ENCODE results near the gene ACSL5. TPM values are rescaled to one million over a fixed set of nuclear protein-coding genes. Genes with fewer than 3 reads are reported as not detected.
"Not testable (repeated sequence)": the region's sequence is repeated elsewhere in the genome, so short reads cannot be mapped to it uniquely, and the experiment has no call there.

Gene ACSL5
- total RNA-seq, 1 donor from 2014 or later: 61.0 TPM

GRCh38 chr10:112349521-112350085, 24.3 kb upstream of the ACSL5 start:
- intact Hi-C loops (cut with micrococcal nuclease): no loop called here

DNA sequence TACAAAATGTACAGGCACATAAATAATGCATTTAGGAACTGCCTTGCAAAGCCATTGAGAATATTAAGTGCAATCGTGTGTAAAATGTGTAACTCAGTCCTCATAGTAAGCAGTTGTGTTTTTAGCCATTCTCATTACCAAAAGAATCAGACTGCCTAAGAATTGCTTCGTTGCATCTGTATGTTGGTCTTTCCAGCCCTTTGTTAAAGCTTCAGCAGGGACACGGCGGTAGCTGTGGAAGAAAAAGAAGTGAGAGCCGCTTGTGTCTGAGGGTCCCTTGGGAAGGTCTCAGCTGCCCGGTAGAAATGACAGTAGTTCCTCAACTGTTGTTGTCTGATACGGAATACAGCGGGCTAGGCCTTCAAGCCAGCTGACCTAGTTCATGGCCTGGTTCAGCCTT, 22.8 kb upstream of the ACSL5 start:
- intact Hi-C loops (cut with micrococcal nuclease): no loop called here

GRCh38 chr10:112352044-112352443, 21.9 kb upstream of the ACSL5 start:
- intact Hi-C loops (cut with micrococcal nuclease): no loop called here

DNA sequence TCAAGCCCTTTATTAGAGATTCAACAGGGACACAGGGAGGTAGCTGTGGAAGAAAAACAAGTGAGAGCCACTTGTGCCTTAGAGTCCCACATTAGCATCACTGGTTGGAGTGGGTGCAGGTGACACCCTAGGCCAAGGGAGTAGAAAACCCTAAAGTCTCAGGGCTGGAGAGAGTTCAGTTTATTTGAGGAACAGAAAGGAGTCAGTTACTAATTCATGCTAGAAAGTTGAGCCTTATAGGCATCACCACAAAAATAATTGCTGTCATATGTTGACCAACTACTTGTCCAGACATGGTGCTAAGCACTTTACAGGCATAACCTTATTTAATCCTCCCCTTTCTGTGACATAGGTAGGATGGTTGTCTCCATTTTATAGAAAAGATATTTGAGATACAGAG, 20.9 kb upstream of the ACSL5 start:
- intact Hi-C loops (cut with micrococcal nuclease): no loop called here

DNA sequence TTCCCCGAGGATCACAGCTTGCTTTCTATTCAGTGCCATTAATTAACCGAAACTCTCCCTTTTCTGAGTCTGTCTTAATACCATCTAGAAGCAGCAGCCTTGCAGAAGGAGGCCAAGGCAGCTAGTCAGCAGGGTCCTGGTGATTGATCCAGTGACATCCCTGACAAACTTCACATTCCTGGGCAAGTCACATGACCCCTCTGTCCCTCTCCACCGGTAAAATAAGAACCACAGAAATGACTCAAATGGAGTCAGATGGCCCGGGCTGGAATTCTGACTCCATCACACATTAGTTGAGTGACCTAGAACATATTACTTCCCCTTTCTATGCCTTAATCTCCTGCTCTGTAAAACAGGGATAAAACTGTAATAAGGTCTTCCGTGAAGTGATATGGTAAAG, 17.2 kb upstream of the ACSL5 start:
- intact Hi-C loops (cut with micrococcal nuclease): no loop called here

DNA sequence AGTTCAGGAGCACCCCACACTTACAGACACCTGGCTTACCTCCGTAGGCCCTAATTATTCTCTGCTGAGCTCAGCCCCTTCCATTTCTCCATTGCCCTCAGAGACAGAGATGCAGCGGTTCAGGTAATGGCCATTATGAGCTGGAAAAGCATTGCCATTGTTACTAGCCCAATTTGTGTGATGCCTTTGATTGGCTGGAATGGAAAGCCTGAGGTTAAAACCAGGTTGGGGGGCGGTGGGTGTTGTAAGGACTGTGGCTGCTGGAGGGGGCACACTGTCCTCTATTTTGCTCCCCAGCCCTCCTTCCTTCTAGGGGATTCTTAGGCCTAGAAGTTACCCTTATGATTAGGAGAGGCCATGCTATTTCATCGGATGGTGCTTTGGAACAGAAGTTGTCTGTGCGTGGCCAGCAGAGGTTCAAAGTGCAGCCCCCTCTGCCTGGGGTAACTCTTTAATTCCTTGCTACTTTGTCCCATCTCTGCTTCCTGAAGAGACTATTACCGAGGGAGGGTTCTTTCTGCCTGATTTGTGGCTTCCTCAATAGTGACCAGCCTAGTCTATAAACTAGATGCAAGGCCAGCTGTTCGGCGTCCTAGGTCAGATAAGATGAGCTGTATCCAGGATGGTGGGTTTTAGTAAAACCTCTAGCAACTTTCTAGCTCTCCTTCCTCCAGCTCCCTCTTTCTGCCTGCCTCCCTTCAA, 14.2 kb upstream of the ACSL5 start:
- intact Hi-C loops (cut with micrococcal nuclease): no loop called here

DNA sequence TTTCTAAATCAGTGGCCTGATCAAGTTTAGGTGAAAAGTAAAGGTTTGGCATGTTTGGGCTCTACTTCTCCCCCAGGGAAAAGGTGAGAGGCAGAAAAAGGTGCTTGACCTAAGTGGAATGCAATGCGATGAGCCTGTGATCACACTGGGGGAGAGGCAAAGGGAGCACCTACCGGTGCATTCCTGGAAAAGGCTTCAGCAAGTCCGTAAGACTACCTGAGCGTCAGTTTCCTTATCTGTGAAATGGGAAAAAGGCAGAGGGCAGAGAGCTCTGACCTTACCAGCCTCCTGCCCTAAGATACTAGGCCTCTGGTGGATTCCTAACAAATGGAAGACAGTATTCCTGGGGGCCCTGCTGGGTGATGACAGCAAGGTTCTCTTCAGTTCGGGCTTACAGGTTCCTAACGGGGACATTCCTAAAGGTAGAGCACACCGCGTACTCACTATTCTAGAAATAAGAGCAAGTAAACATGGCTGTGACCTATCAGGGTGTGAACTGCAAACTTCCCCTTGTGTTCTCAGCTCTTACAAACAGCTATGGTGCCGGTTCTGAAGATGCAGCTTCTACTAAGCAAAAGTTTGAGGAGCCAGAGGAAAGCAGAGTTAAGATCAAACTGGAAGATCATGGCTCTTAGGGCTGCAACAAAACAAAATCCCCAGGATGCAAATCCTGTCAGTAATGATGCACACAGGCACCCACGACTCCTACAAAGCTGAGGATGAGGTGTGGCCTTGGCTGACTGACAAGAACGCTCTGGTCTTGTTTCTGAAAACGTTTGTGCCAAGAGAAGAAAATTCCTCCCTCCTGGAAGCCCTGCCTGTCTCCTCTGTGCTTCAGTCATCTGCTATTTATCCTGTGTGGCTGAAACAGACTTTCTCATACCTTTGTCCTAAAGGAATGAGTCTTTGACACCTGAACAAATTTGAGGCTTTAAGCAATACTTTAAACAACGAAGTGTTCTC, 13.3 kb upstream of the ACSL5 start:
- intact Hi-C loops (cut with micrococcal nuclease): no loop called here

- intact Hi-C loops (cut with micrococcal nuclease): no loop called here
These were observed 11.8 kb upstream of the ACSL5 start for GRCh38 chr10:112361951-112362751.

- intact Hi-C loops (cut with micrococcal nuclease): no loop called here
These were observed 11.1 kb upstream of the ACSL5 start for GRCh38 chr10:112362833-112363232.

DNA sequence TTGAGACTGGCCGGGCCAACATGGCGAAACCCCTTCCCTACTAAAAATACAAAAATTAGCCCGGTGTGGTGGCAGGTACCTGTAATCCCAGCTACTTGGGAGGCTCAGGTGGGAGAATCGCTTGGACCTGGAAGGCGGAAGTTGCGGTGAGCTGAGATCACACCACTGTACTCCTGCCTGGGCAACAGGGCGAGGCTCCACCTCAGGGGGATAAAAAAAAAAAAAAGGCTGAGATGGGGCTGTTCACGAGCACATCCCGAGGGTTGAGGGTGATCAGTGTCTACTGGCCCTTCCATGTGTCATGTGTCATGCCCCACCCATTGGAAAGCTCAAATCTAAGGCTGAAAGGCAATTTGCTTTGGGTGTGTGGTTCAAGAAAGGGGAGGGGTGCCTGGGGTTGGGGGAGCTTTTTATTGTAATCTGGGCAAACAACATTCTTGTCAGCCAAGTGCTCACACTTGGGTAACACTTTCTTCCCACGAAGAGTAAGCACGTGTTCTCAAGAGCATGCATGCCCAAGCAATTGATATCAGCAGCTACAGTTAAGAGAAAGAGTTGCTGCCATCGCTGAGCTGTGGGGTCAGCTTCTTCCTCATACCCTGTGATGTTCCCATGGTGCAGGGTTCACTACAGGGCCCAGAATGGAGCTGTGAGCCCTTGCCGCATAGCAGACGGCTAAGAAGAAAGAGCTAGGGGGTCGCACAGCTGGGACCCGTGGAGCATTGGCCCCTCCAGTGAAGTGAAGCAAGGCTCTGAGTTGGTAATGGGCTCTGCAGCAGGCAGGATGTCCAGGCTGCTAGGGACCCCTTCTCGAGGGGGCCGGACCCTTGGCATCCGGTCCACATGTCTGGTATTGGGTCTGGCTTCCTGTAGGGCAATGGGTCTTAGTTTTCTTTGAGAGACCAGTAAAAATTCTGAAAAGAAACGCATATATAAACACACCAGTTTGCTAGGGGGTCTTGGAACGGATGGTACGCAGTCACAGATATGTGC, 9.9 kb upstream of the ACSL5 start:
- intact Hi-C loops (cut with micrococcal nuclease): no loop called here

DNA sequence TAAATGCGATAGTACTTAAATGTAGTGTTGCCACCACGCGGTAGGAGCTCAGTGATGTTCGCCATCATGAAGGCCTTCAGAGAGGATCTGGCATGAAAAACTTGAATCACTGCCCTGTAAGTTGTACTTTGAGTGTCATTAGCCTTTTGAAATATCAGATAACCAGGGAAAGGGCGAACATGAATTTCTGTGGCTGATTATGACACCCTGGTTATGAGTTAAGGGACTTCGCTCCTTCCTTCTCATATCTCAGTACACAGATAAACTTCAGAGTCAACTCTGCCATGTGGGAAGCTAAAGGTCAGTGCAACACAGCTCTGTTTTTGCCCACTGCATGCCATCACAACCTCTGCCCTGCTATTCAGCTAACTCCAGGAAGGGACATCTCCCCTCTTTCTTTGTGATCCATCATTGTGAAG, 8.9 kb upstream of the ACSL5 start:
- intact Hi-C loops (cut with micrococcal nuclease): no loop called here

DNA sequence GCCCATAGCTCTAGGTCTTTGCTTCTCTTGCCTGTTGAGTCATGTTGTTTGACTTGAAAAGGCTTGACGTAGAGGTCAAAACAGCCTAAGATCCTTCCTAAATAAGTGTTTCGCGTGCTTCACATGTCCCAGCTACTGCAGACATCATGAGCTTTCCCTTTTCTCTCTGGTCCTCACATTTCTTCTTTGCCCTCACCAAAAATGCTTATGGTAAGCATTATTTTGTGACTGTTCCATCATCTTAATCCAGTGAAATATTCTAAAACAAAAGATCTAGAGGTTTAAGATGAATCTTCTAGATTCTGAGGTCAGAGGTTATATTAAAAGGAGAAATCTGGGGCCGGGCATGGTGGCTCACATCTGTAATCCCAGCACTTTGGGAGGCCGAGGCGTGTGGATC, 8.5 kb upstream of the ACSL5 start:
- intact Hi-C loops (cut with micrococcal nuclease): no loop called here

DNA sequence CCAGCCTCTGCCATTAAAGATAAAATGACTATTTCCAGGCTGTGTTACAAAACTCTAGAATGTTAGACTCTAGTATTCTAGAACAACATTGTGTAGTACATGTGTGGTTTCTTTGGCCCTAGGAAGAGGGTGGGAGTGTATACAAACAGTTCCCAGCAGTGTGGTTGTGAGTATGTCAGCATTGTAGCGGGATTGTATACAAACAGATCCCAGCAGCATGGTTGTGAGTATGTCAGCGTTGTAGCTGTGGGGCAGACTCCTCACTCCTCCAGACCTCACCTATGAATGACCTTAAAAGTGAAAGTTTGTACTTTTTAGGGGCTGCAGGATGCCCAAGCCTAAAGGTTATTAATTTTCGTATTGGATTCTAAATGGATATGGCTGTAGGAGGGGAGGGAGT, 6.9 kb upstream of the ACSL5 start:
- intact Hi-C loops (cut with micrococcal nuclease): no loop called here

DNA sequence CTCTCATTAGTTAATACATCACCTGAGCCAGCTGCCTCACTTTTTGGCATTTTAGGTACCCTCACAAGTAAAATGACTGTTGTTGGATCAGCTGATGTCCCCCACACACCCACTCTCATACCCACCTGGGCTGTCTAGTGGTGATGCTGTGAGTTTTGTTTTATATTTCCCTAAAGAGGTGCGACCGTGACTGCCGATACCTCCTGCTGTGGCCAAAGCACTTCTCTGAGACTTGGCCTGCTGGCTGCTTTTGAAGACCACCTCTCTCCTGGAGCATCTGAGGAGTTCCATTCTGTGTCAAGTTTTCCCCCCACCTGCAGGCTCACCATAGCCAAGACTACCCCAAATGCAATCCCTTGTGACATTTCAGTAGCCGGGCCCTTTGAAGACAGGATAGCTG, 6.4 kb upstream of the ACSL5 start:
- intact Hi-C loops (cut with micrococcal nuclease): no loop called here

- intact Hi-C loops (cut with micrococcal nuclease): no loop called here
These were observed 4.2 kb upstream of the ACSL5 start for GRCh38 chr10:112369495-112370423.

GRCh38 chr10:112370424-112370819, 3.5 kb upstream of the ACSL5 start:
- intact Hi-C loops (cut with micrococcal nuclease): no loop called here

GRCh38 chr10:112371326-112371725, 2.6 kb upstream of the ACSL5 start:
- intact Hi-C loops (cut with micrococcal nuclease): not testable (repeated sequence)

- intact Hi-C loops (cut with micrococcal nuclease): not testable (repeated sequence)
These were observed 1.6 kb upstream of the ACSL5 start for GRCh38 chr10:112372182-112372810.

All from T-helper 2 cell treated with Interferon-gamma antibody and Interleukin-4, amounts not matched to agents 100 ng/mL and 5 ng/mL, for 36 hours (primary cell).